Karpas-422 (cell line): ENCODE measurements around the gene GLIS1. TPM values are rescaled to one million over a fixed set of nuclear protein-coding genes. Genes with fewer than 3 reads are reported as not detected.

Experiments
- DNase-seq: peaks from one replicate; pipeline ENCODE4 v3.0.0-alpha.2; 2015
- H2AFZ ChIP-seq: fragments of 200-600 bp; sonication (generic); 2 replicates; pipeline ENCODE4 v1.6.1; 2014; ENCODE audit warnings: antibody characterized with exemption, low read length, mixed read lengths
- H3K27ac ChIP-seq: fragments of 200-600 bp; sonication (generic); 2 replicates; pipeline ENCODE4 v1.5.1; 2014; ENCODE audit warnings: mild to moderate bottlenecking, low read length, moderate library complexity
- H3K27me3 ChIP-seq: fragments of 200-600 bp; sonication (generic); 2 replicates; pipeline ENCODE4 v1.6.1; 2014; ENCODE audit warnings: low read length, mixed read lengths
- H3K36me3 ChIP-seq: fragments of 200-600 bp; sonication (generic); 2 replicates; pipeline ENCODE4 v1.6.1; 2014; ENCODE audit warnings: low read length, mixed read lengths; ENCODE audit not compliant: insufficient read depth
- H3K4me1 ChIP-seq: fragments of 200-600 bp; sonication (generic); 2 replicates; pipeline ENCODE4 v1.6.1; 2014; ENCODE audit warnings: mild to moderate bottlenecking, low read length, mixed read lengths
- H3K4me2 ChIP-seq: fragments of 200-600 bp; sonication (generic); 2 replicates; pipeline ENCODE4 v1.6.1; 2014; ENCODE audit warnings: low read length, low read depth, mild to moderate bottlenecking; ENCODE audit not compliant: poor library complexity, severe bottlenecking
- H3K4me3 ChIP-seq: fragments of 200-600 bp; sonication (generic); 2 replicates; pipeline ENCODE4 v1.5.1; 2014; ENCODE audit warnings: mild to moderate bottlenecking, antibody characterized with exemption, low read length, mixed read lengths
- H3K79me2 ChIP-seq: fragments of 200-600 bp; sonication (generic); 2 replicates; pipeline ENCODE4 v1.6.1; 2014; ENCODE audit warnings: mild to moderate bottlenecking, low read length, mixed read lengths
- H3K9ac ChIP-seq: fragments of 200-600 bp; sonication (generic); 2 replicates; pipeline ENCODE4 v1.6.0; 2014; ENCODE audit warnings: low read length
- H3K9me2 ChIP-seq: fragments of 200-600 bp; sonication (generic), shearing (Covaris generic); replicated peaks from 2 replicates; pipeline ENCODE4 v1.6.0; 2014; ENCODE audit warnings: mild to moderate bottlenecking, low read length, moderate library complexity; ENCODE audit not compliant: insufficient read depth
- H3K9me3 ChIP-seq: fragments of 300-700, 200-600 bp; sonication (generic); 2 replicates; pipeline ENCODE4 v1.6.1; 2014; ENCODE audit warnings: low read length, mixed read lengths
- H4K20me1 ChIP-seq: fragments of 200-600 bp; sonication (generic); 2 replicates; pipeline ENCODE4 v1.6.1; 2014; ENCODE audit warnings: mild to moderate bottlenecking, antibody characterized with exemption, low read length, low read depth; ENCODE audit not compliant: insufficient read depth
- total RNA-seq: library from RNA; depleted of rRNA; stranded (reverse); fragments of >200 nt; shearing (Covaris generic); gene quantifications from 2 replicates; pipeline ENCODE4 v1.2.3, GENCODE V29; 2014; ENCODE audit warnings: low replicate concordance

Gene GLIS1
- total RNA-seq, 1 experiment from 2014 or later: not detected

DNA sequence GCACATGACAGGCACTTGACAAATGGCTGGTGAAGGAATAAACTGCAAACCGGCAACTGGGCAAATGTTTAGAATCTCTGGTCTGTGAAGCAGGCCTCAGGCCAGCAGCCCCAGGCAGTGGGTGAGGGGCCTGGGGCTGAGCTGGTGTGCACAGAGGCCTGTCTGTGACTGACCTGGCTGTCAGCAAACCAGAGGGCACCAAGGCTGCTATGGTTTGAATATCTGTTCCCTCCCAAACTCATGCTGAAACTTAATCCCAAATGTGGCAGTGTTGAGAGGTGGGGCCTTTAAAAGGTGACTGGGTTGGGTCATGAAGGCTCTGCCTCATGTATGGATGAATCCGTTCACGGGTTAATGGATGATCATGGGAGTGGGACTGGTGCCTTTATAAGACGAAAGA is 140.0 kb downstream of the GLIS1 start:
- Histone ChIP-seq H3K4me1 (no peaks in the 10 kb centered on the region), H3K9me2 (no peaks in the 10 kb centered on the region), H2AFZ (no peak overlapping the region), H3K79me2 (no peaks in the 10 kb centered on the region), H3K9me3 (no peaks in the 10 kb centered on the region), H3K27me3 (no peaks in the 10 kb centered on the region), H3K4me3 (no peak overlapping the region), H4K20me1 (0 out of 2 replicates have a peak, but pooled peaks cover 2% of the 10 kb centered on the region), H3K27ac (no peak overlapping the region), H3K36me3 (no peaks in the 10 kb centered on the region), H3K9ac (no peak overlapping the region), H3K4me2 (no peak overlapping the region)
- DNase-seq: no peak

DNA sequence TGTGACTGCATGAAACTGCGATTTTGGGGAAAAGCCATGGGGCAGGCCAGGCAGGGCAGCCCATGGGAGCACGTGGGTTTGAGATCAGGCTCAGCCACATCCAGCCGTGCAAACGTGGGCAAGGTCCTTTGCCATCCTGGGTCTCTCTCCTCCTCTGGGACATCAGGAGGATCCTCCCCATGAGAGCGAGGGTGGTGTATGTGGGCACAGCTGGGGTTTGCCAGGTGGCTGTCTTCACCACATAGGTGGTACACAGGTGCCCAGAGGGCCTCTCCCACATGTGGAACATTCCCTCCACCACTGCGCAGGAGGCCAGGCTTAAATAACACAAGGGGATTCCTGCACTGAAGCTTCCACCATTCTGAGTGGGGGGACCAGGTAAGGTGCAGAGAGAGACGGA is 143.1 kb downstream of the GLIS1 start:
- Histone ChIP-seq H3K4me2 (no peak overlapping the region), H3K27ac (no peak overlapping the region), H3K4me3 (no peak overlapping the region), H3K9me3 (no peaks in the 10 kb centered on the region), H3K36me3 (no peaks in the 10 kb centered on the region), H3K27me3 (no peaks in the 10 kb centered on the region), H3K9ac (no peak overlapping the region), H4K20me1 (0 out of 2 replicates have a peak, but pooled peaks cover 3% of the 10 kb centered on the region), H3K4me1 (no peaks in the 10 kb centered on the region), H3K9me2 (no peaks in the 10 kb centered on the region), H2AFZ (no peak overlapping the region), H3K79me2 (no peaks in the 10 kb centered on the region)
- DNase-seq: no peak

DNA sequence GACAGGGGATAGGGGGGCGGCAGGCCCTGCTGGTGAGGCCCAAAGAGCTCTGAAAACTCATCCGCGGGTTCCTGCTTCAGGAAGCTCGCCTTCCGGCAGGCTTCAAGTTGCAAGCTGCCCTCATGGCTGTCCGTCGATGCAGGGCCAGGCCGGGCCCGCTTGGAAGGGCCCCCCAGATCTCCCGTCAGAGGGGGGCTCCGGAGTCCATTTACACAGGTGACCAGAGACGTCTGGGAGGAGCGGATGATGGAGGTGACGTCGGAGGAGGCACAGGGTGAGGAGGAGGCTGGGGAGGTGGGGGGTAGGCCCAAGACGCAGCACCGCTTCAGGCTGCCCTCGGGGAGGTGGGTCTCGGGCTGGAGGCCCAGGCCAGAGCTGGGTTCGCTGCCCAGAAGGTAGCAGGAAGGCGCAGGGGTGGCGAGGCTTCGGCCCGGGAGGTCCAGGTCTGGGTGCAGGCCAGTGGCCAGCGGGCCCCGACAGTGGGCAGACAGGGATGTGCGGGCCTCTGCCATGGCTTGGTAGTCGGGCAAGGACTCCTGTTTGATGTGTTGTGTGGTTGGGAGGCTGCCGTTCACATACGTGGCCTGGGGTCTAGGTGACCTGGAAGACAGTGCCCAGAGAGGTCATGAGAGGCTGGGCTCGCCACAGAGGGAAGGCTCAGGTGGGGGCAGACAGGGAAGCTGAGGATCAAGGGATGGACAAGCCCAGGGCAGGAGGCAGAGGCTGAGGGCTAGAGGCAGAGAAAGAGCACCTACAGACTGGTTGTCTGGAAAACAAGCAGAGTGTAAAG is 144.4 kb downstream of the GLIS1 start:
- DNase-seq: no peak
- Histone ChIP-seq H2AFZ (no peak overlapping the region), H3K36me3 (no peaks in the 10 kb centered on the region), H3K4me1 (no peaks in the 10 kb centered on the region), H3K79me2 (no peaks in the 10 kb centered on the region), H3K4me3 (no peak overlapping the region), H3K4me2 (no peak overlapping the region), H3K27me3 (no peaks in the 10 kb centered on the region), H3K9me2 (no peaks in the 10 kb centered on the region), H3K9me3 (no peaks in the 10 kb centered on the region), H3K9ac (no peak overlapping the region), H4K20me1 (0 out of 2 replicates have a peak, but pooled peaks cover 3% of the 10 kb centered on the region), H3K27ac (no peak overlapping the region)

DNA sequence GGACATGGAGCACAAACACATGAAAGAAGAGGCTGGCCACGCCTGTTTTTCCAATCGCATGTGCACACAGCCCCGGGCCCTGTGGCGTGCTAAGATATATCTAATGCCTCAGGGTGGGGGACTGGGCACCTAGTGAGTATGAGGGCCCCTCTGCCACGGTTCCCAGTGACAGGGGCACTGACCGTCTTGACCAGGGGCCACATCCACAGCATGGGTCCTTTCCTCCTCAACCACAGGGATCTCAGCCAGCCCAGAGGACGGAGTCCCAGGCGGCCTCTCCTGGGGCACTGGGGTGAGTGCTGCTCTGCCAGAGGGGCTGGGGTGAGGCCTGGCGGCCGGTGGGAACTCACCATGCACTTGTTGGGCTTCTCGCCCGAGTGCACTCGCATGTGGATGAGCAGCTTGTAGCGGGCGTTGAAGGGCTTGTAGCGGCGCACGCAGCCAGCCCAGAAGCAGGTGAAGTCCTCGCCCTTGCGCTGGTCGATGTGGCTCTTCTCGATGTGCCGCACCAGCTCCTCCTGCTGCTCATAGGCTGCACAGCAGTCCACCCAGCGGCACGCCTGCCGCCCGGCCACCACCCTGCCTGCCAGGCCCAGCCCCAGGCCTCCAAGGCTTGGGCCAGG is 145.1 kb downstream of the GLIS1 start:
- no peaks in the 10 kb centered on the region for H3K79me2 ChIP-seq
- H3K9me2 ChIP-seq: no peaks in the 10 kb centered on the region
- H3K27ac ChIP-seq: no peak overlapping the region
- H3K4me3 ChIP-seq: no peak overlapping the region
- H2AFZ ChIP-seq: no peak overlapping the region
- no peaks in the 10 kb centered on the region for H3K4me1 ChIP-seq
- no peaks in the 10 kb centered on the region for H3K9me3 ChIP-seq
- no peaks in the 10 kb centered on the region for H3K27me3 ChIP-seq
- DNase-seq: peak; percentile 55
- H3K9ac ChIP-seq: no peak overlapping the region
- H3K36me3 ChIP-seq: no peaks in the 10 kb centered on the region
- H4K20me1 ChIP-seq: 0 out of 2 replicates have a peak, but pooled peaks cover 3% of the 10 kb centered on the region
- no peak overlapping the region for H3K4me2 ChIP-seq

DNA sequence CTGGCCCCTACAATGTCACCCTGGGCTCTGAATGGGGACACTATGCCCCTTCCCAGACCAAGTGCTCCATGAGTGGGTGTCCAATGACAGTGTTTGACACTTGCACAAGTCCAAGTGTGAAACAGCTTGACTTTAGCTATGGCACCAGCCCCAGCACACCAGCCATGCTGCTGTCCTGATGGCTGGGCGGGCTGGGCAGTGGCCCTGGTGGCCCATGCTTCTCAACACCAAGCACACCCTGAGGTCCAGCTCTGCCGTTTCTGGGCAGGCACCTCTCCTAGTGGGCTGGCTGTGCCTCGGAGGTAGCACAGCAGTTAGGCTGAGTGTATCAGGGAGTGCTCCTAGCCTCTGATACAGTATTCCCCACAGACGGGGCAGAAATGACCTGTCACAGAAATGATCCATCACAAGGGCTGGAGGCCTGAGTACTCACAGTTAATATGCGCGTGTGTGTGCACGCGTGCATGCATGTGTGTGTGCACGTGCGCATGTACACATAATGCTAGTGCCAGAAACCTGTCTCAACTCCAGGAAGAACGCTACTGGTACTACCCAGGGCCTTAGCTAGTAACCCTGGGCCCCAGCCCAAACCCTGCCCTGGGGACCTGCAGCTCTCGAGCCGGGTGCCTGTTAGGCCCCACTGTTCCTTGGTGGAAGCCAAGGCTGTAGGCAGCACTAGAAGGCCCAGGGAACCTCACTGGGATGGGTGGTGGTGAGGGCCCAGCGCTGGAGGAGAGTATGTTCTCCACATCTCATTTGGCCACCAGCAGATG is 145.8 kb downstream of the GLIS1 start:
- no peaks in the 10 kb centered on the region for H3K9me3 ChIP-seq
- H3K27me3 ChIP-seq: no peaks in the 10 kb centered on the region
- no peak for DNase-seq

DNA sequence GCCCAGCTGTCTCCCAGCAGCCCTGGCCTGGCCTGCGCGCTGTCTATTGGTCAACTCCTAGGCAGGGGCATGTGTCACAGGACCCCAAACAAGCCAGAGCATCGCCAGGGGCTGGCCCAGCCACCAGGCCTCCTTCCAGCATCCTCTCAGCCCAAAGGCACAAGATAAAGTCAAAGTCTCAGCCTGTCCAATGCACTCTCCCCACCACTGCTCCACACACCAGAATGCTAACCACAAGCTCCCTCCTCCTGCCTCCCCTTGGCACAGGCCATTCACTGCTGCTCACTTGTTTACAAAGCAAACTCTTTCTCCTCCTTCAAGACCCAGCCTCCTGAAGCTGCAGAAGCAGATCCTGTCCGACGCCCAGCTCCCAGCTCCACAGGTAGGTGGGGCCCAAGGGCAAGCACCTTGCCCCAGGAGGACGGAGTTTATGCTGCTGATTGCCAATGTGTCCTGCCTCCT is 146.4 kb downstream of the GLIS1 start:
- no peaks in the 10 kb centered on the region for H3K9me2 ChIP-seq
- H3K27me3 ChIP-seq: no peaks in the 10 kb centered on the region
- no peak overlapping the region for H3K4me3 ChIP-seq
- no peak overlapping the region for H3K9ac ChIP-seq
- H2AFZ ChIP-seq: no peak overlapping the region
- no peaks in the 10 kb centered on the region for H3K36me3 ChIP-seq
- no peak overlapping the region for H3K27ac ChIP-seq
- no peaks in the 10 kb centered on the region for H3K4me1 ChIP-seq
- H3K9me3 ChIP-seq: no peaks in the 10 kb centered on the region
- H3K4me2 ChIP-seq: no peak overlapping the region
- no peaks in the 10 kb centered on the region for H3K79me2 ChIP-seq
- no peak for DNase-seq
- H4K20me1 ChIP-seq: peaks cover 3% of the 10 kb centered on the region; the same call in 1 of the 2 replicates

More for the DNA sequence above, 145.8 kb downstream of the GLIS1 start:
- H2AFZ ChIP-seq: no peak overlapping the region
- H3K27ac ChIP-seq: no peak overlapping the region
- H3K36me3 ChIP-seq: no peaks in the 10 kb centered on the region
- no peak overlapping the region for H3K4me2 ChIP-seq
- H3K4me3 ChIP-seq: no peak overlapping the region
- no peaks in the 10 kb centered on the region for H3K9me2 ChIP-seq
- H3K9ac ChIP-seq: no peak overlapping the region
- no peaks in the 10 kb centered on the region for H3K4me1 ChIP-seq
- H3K79me2 ChIP-seq: no peaks in the 10 kb centered on the region
- 0 out of 2 replicates have a peak, but pooled peaks cover 3% of the 10 kb centered on the region for H4K20me1 ChIP-seq

DNA sequence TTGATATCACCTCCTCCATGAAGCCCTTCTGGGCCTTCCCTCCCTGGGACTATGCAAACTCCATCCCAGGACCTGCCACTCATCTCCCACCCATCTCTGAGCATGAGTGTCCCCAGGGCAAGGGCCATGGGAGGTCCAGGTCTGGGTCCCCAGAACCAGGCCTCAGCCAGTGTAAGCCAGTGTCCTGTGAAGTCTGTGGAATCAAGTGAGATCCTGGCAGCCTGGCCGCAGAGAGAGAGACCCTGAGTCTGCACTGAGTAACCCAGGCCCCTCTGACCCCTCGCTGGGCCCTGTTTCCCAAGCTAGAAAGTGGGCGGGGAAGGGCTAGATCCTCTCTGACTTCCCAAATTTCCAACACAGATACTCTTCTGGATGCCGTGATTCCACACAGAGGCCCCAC is 147.0 kb downstream of the GLIS1 start:
- Histone ChIP-seq H2AFZ (no peak overlapping the region), H3K36me3 (no peaks in the 10 kb centered on the region), H3K9ac (no peak overlapping the region), H3K9me3 (no peaks in the 10 kb centered on the region), H3K79me2 (no peaks in the 10 kb centered on the region), H4K20me1 (peaks cover 3% of the 10 kb centered on the region; the same call in 1 of the 2 replicates), H3K4me3 (no peak overlapping the region), H3K27me3 (no peaks in the 10 kb centered on the region), H3K4me2 (no peak overlapping the region), H3K4me1 (no peaks in the 10 kb centered on the region), H3K27ac (no peak overlapping the region), H3K9me2 (no peaks in the 10 kb centered on the region)
- DNase-seq: no peak
